GM19438 (cell line): ENCODE measurements around the gene CAMK2D.

Experiments used
- ATAC-seq: cut with Tn5 transposase; IDR thresholded peaks from one replicate; pipeline ENCODE4 v1.9.1; 2021; ENCODE audit warnings: low read depth; ENCODE audit not compliant: unreplicated experiment

CAMK2D gene

DNA sequence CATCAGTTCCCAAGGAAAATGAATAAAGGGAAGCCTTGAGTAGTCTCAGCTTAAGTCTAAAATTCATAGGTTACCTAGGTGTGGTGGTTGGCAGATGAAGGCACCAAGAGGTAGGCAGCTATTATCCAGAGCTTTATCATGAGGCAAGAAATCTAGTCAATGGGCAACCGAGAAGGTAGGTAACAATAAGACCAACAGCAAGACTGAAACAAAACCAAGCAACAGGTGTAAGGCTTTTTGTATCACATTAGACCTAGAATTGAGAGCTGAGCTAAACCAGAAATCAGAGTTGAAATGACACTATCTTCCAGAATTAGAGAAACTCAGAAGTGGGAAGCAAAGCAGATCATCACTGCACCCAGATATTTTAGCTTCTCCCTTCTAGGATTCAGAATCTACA is 117.1 kb downstream of the CAMK2D start:
- no peak for ATAC-seq

DNA sequence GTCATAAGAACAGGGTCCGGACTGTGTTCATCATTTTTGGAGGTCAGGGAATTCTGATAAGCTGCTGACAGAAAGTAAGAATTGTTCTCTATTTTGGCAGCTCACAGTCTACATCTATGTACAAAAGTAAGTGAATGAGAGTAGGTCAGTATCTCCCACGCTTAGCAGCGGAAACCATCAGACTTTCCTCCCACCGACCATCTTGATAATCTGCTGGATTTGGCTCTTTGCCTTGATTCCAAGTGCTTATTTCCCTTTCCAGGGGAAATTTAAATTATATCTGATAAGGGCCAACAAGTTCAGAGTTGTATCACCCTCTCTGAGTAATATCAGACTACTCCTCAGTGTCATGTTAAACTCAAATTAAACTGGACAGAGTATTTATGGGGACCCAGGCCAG is 118.0 kb downstream of the CAMK2D start:
- ATAC-seq = no peak

DNA sequence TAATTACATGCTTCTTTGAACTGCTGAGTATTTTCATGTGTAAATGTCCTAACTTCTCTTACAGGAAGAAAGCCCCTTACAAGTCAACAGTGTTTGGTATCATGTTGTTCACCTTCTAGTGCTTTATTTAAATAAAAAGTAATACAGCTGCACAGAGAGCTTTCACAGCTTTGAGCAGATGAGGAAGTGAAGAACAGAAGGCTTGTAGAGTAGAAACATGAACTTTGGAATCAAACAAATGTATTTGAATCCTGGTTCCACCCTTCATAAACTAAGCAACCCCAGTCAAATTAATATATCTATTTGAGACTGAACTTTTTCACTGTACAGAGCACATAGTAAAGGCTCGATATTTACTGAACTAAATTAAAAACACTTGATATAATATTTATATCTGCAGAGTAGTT is 120.5 kb downstream of the CAMK2D start:
- ATAC-seq = no peak

DNA sequence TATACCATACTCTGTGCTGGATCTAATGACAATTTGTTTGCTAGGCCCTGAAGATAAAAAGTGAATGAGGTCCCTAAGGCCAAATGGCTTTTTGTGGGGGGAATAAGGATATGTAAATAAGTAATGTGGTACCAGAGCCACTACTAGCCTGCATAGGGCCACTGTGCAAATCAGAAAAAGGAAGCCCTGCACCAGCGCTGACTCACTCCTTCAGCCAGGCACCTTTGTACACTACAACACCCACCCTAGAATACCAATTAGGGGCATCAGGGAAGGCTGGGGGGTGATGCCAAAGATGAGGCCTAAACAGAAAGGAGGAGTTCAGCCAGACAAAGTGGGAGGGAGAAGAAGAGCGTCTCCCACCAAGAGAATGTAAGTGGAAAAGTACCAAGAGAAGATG is 122.2 kb downstream of the CAMK2D start:
- ATAC-seq = no peak

DNA sequence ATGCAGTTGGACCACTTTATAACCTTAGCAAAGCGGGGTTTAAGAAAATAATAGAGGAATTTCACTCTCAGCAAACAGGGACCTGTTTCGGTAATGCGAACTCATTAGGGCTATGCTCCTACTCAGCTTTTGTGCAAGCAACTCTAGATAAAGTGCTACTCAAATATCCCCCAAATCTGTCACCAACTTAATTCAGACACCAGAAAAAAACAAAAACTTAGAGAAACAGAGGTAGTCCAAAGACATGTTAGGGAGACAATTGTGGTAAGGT is 123.0 kb downstream of the CAMK2D start:
- ATAC-seq = no peak

DNA sequence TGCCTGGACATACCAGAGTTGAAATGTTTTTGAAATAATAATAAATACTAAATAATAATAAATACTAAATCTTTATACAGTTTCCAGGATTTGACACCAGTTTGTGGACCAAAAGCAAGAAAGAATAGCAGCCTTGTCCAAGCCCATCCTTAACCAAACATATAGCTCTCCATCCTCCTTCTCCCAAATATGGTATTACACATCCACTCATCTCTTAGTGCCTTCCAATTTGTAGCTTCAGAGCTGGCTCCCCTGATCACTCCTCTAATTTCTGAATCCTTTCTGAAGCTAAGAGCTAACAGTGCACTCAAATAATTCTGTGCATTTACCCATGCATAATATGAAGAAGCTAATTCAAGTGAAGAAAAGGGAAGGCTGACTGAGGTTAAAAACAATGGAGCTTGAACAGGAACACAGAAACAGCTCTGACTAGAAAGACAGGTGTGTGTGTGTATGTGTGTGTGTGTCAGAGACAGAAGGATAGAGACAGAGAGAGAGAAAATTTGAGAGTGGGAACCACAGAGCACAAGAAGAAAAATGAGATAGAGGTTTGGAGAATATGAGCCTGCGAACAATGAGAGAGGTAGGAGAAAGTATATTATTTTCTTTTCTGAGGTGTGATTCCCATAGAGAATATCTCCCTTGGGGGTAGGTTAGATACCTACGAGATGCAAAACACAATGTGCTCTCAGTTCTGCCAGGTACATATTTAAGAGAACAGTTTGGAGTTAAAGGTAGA is 123.5 kb downstream of the CAMK2D start:
- no peak for ATAC-seq

DNA sequence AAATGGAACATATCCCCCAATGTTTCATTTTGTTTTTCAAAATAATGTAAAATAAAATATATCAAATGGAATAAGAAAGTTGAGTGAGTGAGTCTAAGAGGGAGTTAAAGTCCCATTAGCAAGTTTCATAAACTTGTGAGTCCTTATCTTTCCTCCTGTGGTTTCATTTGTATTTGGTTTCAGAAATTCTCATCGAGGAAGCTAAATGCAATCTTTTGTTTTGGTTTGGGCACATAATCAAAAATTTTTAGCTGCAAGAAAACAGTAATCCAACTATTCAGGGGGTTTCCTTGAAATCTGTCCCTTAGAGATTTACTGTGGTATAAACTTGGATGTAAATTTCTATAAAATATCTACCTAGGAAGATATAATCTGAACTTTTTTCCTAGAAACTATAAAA is 124.2 kb downstream of the CAMK2D start:
- no peak for ATAC-seq

DNA sequence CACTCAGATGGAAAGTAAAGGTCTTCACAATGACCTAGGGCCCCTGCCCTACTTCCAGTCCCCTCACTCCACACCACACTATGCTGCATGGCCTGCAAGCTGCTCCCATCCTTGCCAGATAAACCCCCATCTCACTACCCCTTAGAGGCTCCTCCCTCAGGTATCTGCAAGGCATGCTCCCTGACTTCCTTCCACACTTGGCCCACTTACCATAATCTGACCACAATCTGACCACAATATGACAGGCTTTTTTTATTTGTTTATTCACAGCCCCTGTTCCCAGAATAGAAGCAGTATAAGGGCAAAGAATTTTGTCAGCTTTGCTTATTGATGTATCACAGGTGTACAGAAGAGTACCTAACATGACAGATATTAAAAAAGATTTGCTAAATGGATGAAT is 124.7 kb downstream of the CAMK2D start:
- ATAC-seq = no peak

DNA sequence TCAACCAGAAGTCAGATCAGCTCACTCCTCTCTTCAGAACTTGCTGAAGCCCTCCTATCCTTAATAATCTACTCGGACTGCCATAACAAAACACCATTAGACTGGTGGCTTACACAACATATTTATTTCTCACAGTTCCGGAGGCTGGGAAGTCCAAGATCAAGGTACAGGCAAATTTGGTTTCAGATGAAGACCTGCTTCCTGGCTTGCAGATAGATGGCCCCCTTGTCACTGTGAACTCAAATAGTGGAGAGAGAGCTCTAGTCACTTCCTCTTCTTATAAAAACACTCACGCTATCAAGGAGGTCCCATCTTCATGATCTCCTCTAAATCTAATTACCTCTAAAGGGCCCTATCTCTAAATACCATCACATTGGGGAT is 125.1 kb downstream of the CAMK2D start:
- ATAC-seq = peak; percentile 54

DNA sequence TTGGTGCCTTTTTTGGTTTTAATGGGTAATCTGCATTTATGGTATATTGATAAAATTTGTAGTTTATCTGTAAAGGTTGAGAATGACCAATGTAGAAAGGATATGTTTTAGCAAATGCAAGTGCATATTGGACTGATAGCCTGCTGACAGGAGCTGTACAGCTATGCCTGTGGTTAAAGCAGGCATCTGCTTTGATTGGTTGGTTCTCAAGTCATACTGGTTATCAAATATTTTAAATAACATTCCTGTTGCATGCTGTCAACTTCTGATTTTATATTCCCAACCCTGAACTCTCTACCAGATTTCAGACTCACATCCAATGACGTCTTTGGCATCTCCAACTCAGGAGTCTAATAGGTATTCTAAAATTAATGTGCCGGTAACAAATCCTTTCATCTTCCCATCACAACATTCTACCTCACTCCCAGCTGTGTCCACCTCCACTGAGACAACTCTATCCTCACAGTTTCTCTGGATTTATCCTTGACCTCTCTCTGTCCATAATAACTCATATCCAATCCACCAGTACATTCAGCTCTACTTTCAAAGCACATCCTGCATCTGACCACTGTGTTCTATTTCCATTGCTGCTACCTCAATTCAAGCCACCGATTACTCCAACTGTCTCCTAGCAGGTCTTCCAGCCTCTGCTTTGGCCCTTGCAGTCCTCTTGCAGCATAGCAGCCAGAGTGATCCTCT is 125.7 kb downstream of the CAMK2D start:
- ATAC-seq = no peak

DNA sequence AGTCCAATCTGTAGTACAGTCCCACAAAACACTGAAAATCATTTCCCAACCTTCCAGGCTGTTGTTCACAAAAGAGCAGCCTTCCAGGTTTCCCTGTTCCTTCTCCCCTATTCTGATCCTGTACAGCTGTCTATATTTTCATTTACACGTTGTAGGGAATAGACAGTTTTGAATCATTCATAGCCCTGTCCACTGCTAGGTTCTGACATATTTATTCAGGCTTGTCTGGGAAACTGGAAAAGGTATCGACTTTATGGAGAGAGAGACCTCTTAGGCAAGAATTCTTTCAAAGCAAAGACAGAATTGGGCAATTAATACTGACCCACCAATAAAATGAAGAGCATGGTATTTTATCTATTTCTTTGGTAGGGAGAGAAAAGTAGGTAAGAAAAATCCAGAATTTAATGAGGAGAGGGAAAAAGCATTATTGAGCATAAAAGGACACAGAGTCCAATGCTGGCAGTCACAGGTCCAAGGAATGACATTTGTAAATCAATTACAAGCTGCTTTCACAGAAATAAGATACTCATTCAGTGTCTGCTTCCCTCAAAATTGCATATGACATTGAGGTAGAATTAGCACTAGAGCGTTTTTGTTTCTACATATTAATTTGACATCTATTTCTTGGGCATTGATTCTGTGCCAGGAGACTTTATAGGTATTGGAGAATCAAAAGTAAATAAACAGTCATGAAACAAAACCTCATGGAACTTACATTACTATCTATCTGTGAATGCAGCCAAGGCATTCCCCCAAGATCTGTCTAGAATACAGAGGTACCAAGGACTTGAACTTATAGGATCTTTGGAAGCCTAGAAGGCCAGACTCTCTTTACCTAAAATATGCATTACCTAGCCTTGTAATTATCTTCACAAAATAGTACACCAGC is 127.2 kb downstream of the CAMK2D start:
- no peak for ATAC-seq

DNA sequence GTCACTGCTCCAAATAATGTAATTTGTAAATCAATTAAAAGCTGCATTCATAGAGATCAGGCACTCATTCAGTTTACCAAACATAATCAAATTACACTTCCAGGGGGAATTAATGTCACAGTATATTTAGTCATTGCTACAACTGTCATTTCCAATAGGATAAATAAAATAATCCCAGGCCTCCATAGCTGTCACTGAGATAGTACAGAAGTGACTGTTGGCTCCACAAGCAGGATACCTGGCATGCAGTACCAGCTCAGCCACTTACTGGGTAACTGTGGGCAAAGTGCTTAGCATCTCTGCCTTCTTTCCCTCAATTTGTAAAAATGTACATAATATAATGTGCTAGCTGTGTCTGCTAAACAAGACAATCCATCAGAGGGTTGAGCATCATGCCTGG is 128.1 kb downstream of the CAMK2D start:
- no peak for ATAC-seq

DNA sequence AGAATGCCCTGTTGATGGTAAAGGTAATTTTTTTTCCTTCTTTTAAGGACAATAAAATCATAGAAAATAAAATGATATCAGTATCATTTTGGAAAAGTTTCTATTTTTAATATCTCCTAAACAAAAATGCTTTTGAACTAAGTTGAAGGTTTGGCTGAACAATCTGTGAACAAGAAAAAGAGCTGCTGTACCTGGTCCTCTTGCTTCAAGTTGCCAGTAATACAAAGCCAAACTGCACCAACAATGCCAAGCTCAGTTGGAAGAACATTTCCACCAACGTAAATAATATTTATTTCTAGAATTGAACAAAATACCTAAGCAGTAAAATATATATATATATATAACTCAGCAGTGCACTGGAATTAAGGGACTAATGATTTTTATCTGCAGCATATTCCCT is 132.8 kb downstream of the CAMK2D start:
- no peak for ATAC-seq

DNA sequence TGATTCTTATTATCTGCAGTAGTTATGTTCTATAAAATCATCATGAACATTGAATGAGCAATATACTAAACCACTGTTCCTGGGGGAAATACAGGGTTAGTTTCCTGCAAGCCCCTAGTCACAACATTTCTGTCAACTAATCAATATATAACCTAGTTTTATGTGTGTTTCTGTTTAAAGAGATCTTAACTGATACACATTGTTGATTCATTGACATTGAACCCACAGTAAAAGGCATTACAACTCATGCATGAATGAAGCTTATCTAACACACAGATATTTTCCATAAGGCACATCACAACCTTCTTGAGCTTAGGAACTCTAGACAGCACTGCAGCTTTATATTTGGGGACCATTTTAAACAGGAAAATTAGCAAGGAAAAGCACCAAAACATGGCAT is 134.2 kb downstream of the CAMK2D start:
- ATAC-seq = no peak

DNA sequence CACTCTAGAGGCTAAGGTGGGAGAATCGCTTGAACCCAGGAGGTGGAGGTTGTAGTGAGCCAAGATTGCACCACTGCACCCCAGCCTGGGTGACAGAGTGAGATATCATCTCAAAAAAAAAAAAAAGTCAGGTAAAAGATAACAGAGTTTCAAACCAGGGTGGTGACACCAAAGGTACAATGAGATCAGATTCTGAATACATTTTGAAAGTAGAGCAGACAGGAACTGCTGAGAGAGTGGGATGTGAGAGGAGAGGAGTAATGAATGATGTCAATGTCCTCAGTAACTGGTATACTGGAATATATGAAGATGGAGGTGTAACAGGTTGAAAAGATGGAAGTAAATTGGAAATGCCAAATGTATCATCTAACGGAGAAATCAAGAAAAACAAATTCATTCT is 135.6 kb downstream of the CAMK2D start:
- no peak for ATAC-seq

DNA sequence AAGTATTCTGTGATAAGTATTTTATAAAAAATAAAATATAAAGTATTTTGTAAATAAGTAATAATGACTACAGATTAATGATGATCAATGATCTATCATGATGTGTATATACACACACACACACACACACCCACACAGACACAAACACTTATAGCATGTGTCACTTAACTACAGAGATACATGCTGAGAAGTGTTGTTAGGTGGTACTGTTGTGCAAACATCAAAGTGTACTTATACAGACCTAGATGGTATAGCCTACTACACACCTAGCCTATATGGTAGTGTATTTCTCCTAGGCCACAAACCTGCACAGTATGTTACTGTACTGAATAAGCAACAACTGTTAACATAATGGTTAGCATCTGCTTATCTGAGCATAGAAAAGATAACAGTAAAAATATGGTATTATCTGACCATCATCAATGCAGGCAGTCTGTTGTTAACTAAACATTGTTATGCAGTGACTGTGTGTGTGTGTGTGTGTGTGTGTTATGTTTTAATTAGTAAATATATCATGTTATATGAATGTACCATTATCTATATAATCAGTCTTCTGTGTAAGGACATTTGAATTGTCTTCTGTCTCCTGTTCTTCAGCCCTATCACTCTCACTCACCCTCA is 138.2 kb downstream of the CAMK2D start:
- no peak for ATAC-seq

DNA sequence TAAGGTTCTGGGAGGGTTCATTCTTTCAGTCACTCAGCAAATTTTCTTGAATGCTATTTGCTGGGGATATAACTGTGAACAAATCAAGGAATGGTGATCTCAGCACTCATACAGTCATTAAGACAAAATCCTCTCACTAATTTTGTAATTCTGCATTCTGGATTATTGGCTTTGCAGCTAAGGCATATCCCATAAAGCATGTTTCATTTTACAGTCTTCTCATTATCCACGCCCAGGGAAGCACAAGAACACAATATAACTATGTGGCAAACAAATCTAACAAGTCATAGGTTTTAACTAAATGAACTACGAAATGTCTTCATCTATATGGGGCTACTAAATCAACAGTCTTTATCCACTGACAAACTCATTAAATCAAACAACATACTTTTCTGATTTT is 139.9 kb downstream of the CAMK2D start:
- no peak for ATAC-seq

DNA sequence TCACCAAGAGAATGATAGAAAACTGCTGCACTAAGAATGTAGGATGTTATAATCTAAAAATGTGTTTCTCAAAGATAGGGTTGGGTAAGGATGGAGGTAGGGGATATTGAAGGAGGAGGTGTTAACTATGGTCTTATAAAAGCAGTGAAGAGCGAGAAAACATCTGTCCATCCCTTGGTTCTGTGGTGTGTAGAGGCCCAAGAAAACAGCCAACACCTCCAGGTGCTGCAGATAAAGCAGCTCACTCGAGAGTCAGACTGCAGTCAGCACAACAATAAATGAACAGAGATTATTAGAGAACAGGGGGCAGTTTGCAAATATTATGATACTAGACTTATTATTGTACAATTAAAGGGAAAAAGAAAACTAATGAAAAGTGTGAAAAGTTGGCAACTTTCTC is 141.5 kb downstream of the CAMK2D start:
- no peak for ATAC-seq

DNA sequence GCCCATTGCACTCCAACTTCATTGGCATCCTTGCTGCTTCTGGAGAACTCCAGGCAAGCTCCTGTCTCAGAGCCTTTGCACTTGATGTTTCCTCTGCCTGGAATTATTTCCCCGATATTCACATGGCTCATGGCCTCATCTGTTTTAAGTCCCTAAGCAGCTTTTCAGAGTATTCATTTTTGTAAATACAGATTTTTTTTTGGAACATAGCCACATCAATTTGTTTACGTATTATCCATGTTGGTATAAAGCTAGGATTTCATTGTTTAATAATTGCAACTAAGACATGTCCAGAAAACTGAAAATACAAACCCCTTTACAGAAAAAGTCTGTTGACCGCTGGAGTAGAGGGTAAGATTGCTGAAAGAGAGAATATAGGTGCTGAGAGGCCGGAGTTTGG is 142.0 kb downstream of the CAMK2D start:
- ATAC-seq = no peak

DNA sequence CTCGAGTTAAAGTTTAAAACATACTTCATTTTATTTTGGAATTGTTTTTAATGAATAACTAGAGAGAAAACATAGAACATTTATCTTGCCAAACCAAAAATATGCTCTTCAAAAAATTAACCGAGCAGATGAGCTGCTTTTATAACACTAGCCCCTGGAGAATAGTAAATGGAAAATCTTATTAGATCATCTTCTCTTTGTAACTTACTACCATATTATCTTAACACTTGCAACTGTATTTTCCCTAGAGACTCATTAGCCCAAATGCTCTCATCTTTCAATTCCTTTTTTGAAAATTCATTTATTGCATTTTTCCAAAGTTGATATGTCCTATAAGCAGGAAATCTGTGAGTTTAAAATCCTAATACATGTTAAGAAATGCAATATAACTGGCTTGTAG is 143.3 kb downstream of the CAMK2D start:
- no peak for ATAC-seq

DNA sequence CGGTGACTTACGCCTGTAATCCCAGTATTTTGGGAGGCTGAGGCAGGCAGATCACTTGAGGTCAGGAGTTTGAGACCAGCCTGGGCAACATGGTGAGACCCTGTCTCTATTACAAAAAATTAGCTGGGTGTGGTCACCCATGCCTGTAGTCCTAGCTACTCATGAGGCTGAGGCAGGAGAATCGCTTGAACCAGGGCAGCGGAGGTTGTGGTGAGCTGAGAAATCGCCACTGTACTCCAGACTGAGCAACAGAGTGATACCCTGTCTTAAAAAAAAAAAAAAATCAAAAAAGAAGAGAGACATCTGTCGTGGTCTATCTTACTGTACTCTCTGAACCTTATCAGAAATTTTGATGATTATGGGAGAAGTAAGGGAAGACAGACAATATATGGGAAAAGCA is 144.3 kb downstream of the CAMK2D start:
- ATAC-seq = no peak
